Heart right ventricle (tissue), 16 donors: ENCODE measurements around the gene IL33. TPM values are rescaled to one million over a fixed set of nuclear protein-coding genes. Genes with fewer than 3 reads are reported as not detected.

Experiments used
- ATAC-seq, 8 donors: fragments of 200-7000 bp; cut with Tn5 transposase; one replicate each; pipeline ENCODE4 v1.9.1; 2020; ENCODE audit warnings: mild to moderate bottlenecking in 8 of 8, moderate library complexity in 8 of 8, moderate number of reproducible peaks in 1 of 8
- DNase-seq, 2 donors: peaks; one replicate each; pipeline ENCODE4 v3.0.0-alpha.2; 2020
- H3K27ac ChIP-seq, 10 donors: fragments of 200-600 bp; sonication (generic) in 2 of 10; one replicate each; pipeline versions ENCODE4 v1.5.0 to v1.8.0; 2020 to 2022; ENCODE audit warnings: mild to moderate bottlenecking in 3 of 10
- H3K27me3 ChIP-seq, 7 donors: fragments of 200-600 bp; one replicate each; pipeline ENCODE4 v1.8.0; 2021 to 2022; ENCODE audit warnings: mild to moderate bottlenecking in 2 of 7
- H3K36me3 ChIP-seq, 9 donors: fragments of 200-600 bp; sonication (generic) in 1 of 9; one replicate each; pipeline versions ENCODE4 v1.5.0 to v1.8.0; 2020 to 2022; ENCODE audit warnings: mild to moderate bottlenecking in 2 of 9
- H3K4me1 ChIP-seq, 9 donors: fragments of 200-600 bp; sonication (generic) in 1 of 9; one replicate each; pipeline versions ENCODE4 v1.5.0 to v1.8.0; 2020 to 2022; ENCODE audit warnings: mild to moderate bottlenecking in 4 of 9
- H3K4me3 ChIP-seq, 10 donors: fragments of 200-600 bp; sonication (generic) in 2 of 10; one replicate each; pipeline versions ENCODE4 v1.5.0 to v1.8.0; 2020 to 2022; ENCODE audit warnings: mild to moderate bottlenecking in 7 of 10, moderate library complexity in 2 of 10
- H3K9me3 ChIP-seq, 11 donors: fragments of 200-600 bp in 10 of 11; sonication (generic) in 2 of 11; one replicate each; pipeline versions ENCODE4 v1.5.0 to v1.8.0; 2013 to 2022; ENCODE audit warnings: mild to moderate bottlenecking in 2 of 11, control low read depth in 1 of 11, moderate library complexity in 1 of 11
- WGBS, 2 donors: extraction: QIAGEN DNeasy Blood & Tissue Kit; methylation state at CpG; one replicate each; pipeline ENCODE4 v1.1.7; 2013; ENCODE audit warnings: inconsistent platforms in 1 of 2; 5-methylcytosine and 5-hydroxymethylcytosine counted together
- intact Hi-C, 10 donors: fragments of 100-400 bp; cut with DNase I; formaldehyde crosslinking; loops; one replicate each; pipeline versions ENCODE4 v1.11.1 to v1.14.2; 2022
- polyA plus RNA-seq, 2 donors: library from polyadenylated mRNA; stranded (reverse); fragments of 200-250 nt; gene quantifications; one replicate each; pipeline ENCODE4 v1.2.3, GENCODE V29; 2013
- total RNA-seq, 10 donors: library from RNA; stranded (reverse); fragmentation: NEBNext Ultra II Directional in 3 of 10; extraction: Animal tissue kit (Norgen Biotek cat#: 25700) in 3 of 10; gene quantifications; one replicate each; pipeline versions ENCODE4 v1.2.1 to v1.2.4, GENCODE V29; 2021 to 2023
- TF ChIP-seq, protein P1 (sequence below), 9 donors: fragments of 200-600 bp; sonication (generic) in 2 of 9; IDR thresholded peaks; one replicate each; pipeline versions ENCODE4 v1.5.0 to v1.8.0; 2021 to 2022; ENCODE audit warnings: antibody characterized with exemption in 9 of 9, mild to moderate bottlenecking in 5 of 9, moderate library complexity in 1 of 9
- donor health status: Arrhythmogenic right ventricular cardiomyopathy.
- donor health status: ischemic (EF 13 %, LVEDD 7.1; RV severe dilation, severe dysfunction).
- donor health status: healthy with polysubstance abuse.
- donor health status: DM: no; HTN: yes; CAD: no.
- donor health status: DM: no; HTN: no; CAD: no.
- donor health status: ischemic (EF 25% LVEDD 6.9; RV normal size, moderate dysfunction).
- donor health status: ischemic (EF 25% LVEDD 5.7; RV mildly dilated, moderate dysfunction).
- donor health status: healthy.
- donor health status: DM: yes; HTN: yes; CAD: no.
- donor health status: Ischemic cardiomyopathy.
- donor health status: ischemic (EF 35%, LVEDD 5.7; RV mildly dilated, moderate dysfunction).
- donor health status: nonischemic (EF 11% LVEDD 7.7; RV severe dilation, severe dysfunction).
- donor health status: DM: yes; HTN: yes; CAD: no.
- donor health status: PGD.
- donor health status: ischemic (EF 29% LVEDD 5.4; RV normal size, mild dysfunction).
- donor health status: nonischemic (EF 23%, LVEDD 6.1; RV moderate dilation, normal function).

The IL33 gene
- total and polyA plus RNA-seq, 12 donors = 11.8 to 41.8 (median 19.0) TPM

- no peaks in the 10 kb centered on the region for H3K27me3 ChIP-seq
- DNase-seq (no peak), ATAC-seq (no peak)
- TF ChIP-seq, protein P1, sequence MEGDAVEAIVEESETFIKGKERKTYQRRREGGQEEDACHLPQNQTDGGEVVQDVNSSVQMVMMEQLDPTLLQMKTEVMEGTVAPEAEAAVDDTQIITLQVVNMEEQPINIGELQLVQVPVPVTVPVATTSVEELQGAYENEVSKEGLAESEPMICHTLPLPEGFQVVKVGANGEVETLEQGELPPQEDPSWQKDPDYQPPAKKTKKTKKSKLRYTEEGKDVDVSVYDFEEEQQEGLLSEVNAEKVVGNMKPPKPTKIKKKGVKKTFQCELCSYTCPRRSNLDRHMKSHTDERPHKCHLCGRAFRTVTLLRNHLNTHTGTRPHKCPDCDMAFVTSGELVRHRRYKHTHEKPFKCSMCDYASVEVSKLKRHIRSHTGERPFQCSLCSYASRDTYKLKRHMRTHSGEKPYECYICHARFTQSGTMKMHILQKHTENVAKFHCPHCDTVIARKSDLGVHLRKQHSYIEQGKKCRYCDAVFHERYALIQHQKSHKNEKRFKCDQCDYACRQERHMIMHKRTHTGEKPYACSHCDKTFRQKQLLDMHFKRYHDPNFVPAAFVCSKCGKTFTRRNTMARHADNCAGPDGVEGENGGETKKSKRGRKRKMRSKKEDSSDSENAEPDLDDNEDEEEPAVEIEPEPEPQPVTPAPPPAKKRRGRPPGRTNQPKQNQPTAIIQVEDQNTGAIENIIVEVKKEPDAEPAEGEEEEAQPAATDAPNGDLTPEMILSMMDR (IDR thresholded peaks at IDR 0.05) = no peak
- no peak overlapping the region for H3K27ac ChIP-seq
- no peak overlapping the region for H3K4me3 ChIP-seq
- no peaks in the 10 kb centered on the region for H3K36me3 ChIP-seq
- intact Hi-C loops = no loop called here
- peaks cover 0 to 15% (median 7%) of the 10 kb centered on the region in 9 donors for H3K4me1 ChIP-seq
- H3K9me3 ChIP-seq = no peaks in the 10 kb centered on the region
These were observed 28.3 kb upstream of the IL33 start for GRCh38 chr9:6187272-6187671.

- Histone ChIP-seq H3K4me3 (no peak overlapping the region), H3K4me1 (peaks cover 0 to 15% (median 7%) of the 10 kb centered on the region in 9 donors), H3K27me3 (no peaks in the 10 kb centered on the region), H3K36me3 (no peaks in the 10 kb centered on the region), H3K9me3 (no peaks in the 10 kb centered on the region), H3K27ac (no peak overlapping the region)
- DNase-seq = no peak
- WGBS, 2 donors = 23 to 24% methylated on average over 1 of the region's 1 CpG
- ATAC-seq = no peak
- intact Hi-C loops = no loop called here
- TF ChIP-seq, protein P1 (IDR thresholded peaks at IDR 0.05) = no peak
These were observed 27.1 kb upstream of the IL33 start for GRCh38 chr9:6188466-6188865.

- WGBS, 2 donors = 91% methylated on average over 3 of the region's 3 CpGs
- intact Hi-C loops = no loop called here
These were observed 26.7 kb upstream of the IL33 start for GRCh38 chr9:6188906-6189305.

GRCh38 chr9:6194934-6195333 is 20.7 kb upstream of the IL33 start:
- ATAC-seq (no peak), DNase-seq (no peak)
- Histone ChIP-seq H3K36me3 (no peaks in the 10 kb centered on the region), H3K4me1 (peaks cover 0 to 27% (median 6%) of the 10 kb centered on the region in 9 donors), H3K27me3 (no peaks in the 10 kb centered on the region), H3K27ac (no peak overlapping the region), H3K4me3 (no peak overlapping the region), H3K9me3 (no peaks in the 10 kb centered on the region)
- 73 to 80% methylated on average over 2 of the region's 2 CpGs for WGBS, 2 donors
- intact Hi-C loops = loop anchor here in 4 of 10 donors (5.0 kb wide), 1 partner anchor 112 kb away; no protein-coding TSS in a partner anchor
- TF ChIP-seq, protein P1 (IDR thresholded peaks at IDR 0.05) = no peak

More at GRCh38 chr9:6188906-6189305, 26.7 kb upstream of the IL33 start:
- Histone ChIP-seq H3K4me1 (peaks cover 0 to 15% (median 7%) of the 10 kb centered on the region in 9 donors), H3K4me3 (no peak overlapping the region), H3K27me3 (no peaks in the 10 kb centered on the region), H3K9me3 (no peaks in the 10 kb centered on the region), H3K36me3 (no peaks in the 10 kb centered on the region), H3K27ac (no peak overlapping the region)
- no peak for ATAC-seq
- no peak for DNase-seq
- TF ChIP-seq, protein P1 (IDR thresholded peaks at IDR 0.05) = no peak
